Measurements from ENCODE around the gene LUM.

- no peak for TF ChIP-seq MXI1 (IDR thresholded peaks at IDR 0.05; ENCODE audit: low read depth, low read length)
- TF ChIP-seq CTCF (IDR thresholded peaks at IDR 0.05) = no peak
- no peak for TF ChIP-seq JUND (IDR thresholded peaks at IDR 0.05)
- no peak for TF ChIP-seq FOXM1 (IDR thresholded peaks at IDR 0.05; ENCODE audit: low read depth)
- TF ChIP-seq NRF1 (IDR thresholded peaks at IDR 0.05; ENCODE audit: low read depth, low read length) = no peak
- TF ChIP-seq RXRA (IDR thresholded peaks at IDR 0.05; ENCODE audit: borderline replicate concordance, low read depth) = no peak
- no peak for TF ChIP-seq POLR2AphosphoS5 (IDR thresholded peaks at IDR 0.05; ENCODE audit: low read depth, low read length)
- no peak for TF ChIP-seq SMC3 (IDR thresholded peaks at IDR 0.05; ENCODE audit: low read depth, low read length)
- no peak for TF ChIP-seq ZBTB33 (IDR thresholded peaks at IDR 0.05; ENCODE audit: borderline replicate concordance, low read depth)
- TF ChIP-seq GABPA (IDR thresholded peaks at IDR 0.05; ENCODE audit: low read depth) = no peak
Measured at GRCh38 chr12:91074154-91074709, 37.1 kb downstream of the LUM start.
